ENCODE results near the gene BUD31. TPM values are rescaled to one million over a fixed set of nuclear protein-coding genes. Genes with fewer than 3 reads are reported as not detected.
A peak's percentile ranks its signal among the peaks of the same experiment; 100 is the strongest.

BUD31 gene
- total RNA-seq, 1 donor from 2014 or later: 108 TPM

GRCh38 chr7:99406557-99406956 lies 2.2 kb upstream of the BUD31 start:
- Mint-ChIP-seq H3K36me3 (ENCODE audit: low read depth) (peaks cover 17% of the 10 kb centered on the region), H3K27ac (ENCODE audit: unreplicated experiment) (no peak overlapping the region), H3K4me1 (peaks cover 37% of the 10 kb centered on the region), H3K9me3 (no peaks in the 10 kb centered on the region), H3K4me3 (peak overlapping the region; percentile 100), H3K27me3 (ENCODE audit: low read depth) (no peaks in the 10 kb centered on the region)
- no peak for TF ChIP-seq CTCF (conservative IDR thresholded peaks at IDR 0.05)
- DNase-seq (ENCODE audit: low read depth, low spot score): no peak

- no peak for TF ChIP-seq CTCF (conservative IDR thresholded peaks at IDR 0.05)
- DNase-seq (ENCODE audit: low read depth, low spot score): no peak
- peaks cover 18% of the 10 kb centered on the region for H3K36me3 Mint-ChIP-seq (ENCODE audit: low read depth)
- peak overlapping the region; percentile 100 for H3K4me3 Mint-ChIP-seq
- peaks cover 37% of the 10 kb centered on the region for H3K4me1 Mint-ChIP-seq
- no peaks in the 10 kb centered on the region for H3K27me3 Mint-ChIP-seq (ENCODE audit: low read depth)
- H3K9me3 Mint-ChIP-seq: no peaks in the 10 kb centered on the region
- peak overlapping the region; percentile 63 for H3K27ac Mint-ChIP-seq (ENCODE audit: unreplicated experiment)
These were observed 844 bp upstream of the BUD31 start for GRCh38 chr7:99407872-99408378.

GRCh38 chr7:99409192-99409572 lies 413 bp downstream of the BUD31 start:
- Mint-ChIP-seq H3K9me3 (no peaks in the 10 kb centered on the region), H3K27ac (ENCODE audit: unreplicated experiment) (peak overlapping the region; percentile 100), H3K36me3 (ENCODE audit: low read depth) (peaks cover 14% of the 10 kb centered on the region), H3K4me3 (peak overlapping the region; percentile 100), H3K27me3 (ENCODE audit: low read depth) (no peaks in the 10 kb centered on the region), H3K4me1 (peaks cover 37% of the 10 kb centered on the region)
- TF ChIP-seq CTCF (conservative IDR thresholded peaks at IDR 0.05): no peak
- DNase-seq (ENCODE audit: low read depth, low spot score): no peak

- Mint-ChIP-seq H3K9me3 (no peaks in the 10 kb centered on the region), H3K27me3 (ENCODE audit: low read depth) (no peaks in the 10 kb centered on the region), H3K27ac (ENCODE audit: unreplicated experiment) (no peak overlapping the region), H3K36me3 (ENCODE audit: low read depth) (peaks cover 18% of the 10 kb centered on the region), H3K4me1 (peaks cover 37% of the 10 kb centered on the region), H3K4me3 (peak overlapping the region; percentile 100)
- DNase-seq (ENCODE audit: low read depth, low spot score): no peak
- no peak for TF ChIP-seq CTCF (conservative IDR thresholded peaks at IDR 0.05)
These were observed 1.0 kb downstream of the BUD31 start for GRCh38 chr7:99409806-99410205.

GRCh38 chr7:99410635-99411034 lies 1.9 kb downstream of the BUD31 start:
- Mint-ChIP-seq H3K36me3 (ENCODE audit: low read depth) (peaks cover 26% of the 10 kb centered on the region), H3K9me3 (no peaks in the 10 kb centered on the region), H3K27me3 (ENCODE audit: low read depth) (no peaks in the 10 kb centered on the region), H3K4me1 (peaks cover 37% of the 10 kb centered on the region), H3K4me3 (peak overlapping the region; percentile 100), H3K27ac (ENCODE audit: unreplicated experiment) (peak overlapping the region; percentile 83)
- no peak for TF ChIP-seq CTCF (conservative IDR thresholded peaks at IDR 0.05)
- DNase-seq (ENCODE audit: low read depth, low spot score): no peak
